Calu3 (cell line): ENCODE measurements around the gene BCL7A. TPM values are rescaled to one million over a fixed set of nuclear protein-coding genes. Genes with fewer than 3 reads are reported as not detected.
A peak's percentile ranks its signal among the peaks of the same experiment; 100 is the strongest.

Experiments used
- BruUV-seq: library from RNA; stranded (reverse); fragments of 400-500 nt; replicated peaks from 2 replicates; lab custom pipeline; 2021; lab: Mats Ljungman, UMichigan
- CTCF ChIA-PET: fragments of 300-600 bp; sonication (Branson Sonifier 250); formaldehyde crosslinking; loops from one replicate; lab custom pipeline; 2022; ENCODE audit warnings: antibody characterized with exemption; lab: Charles Lee
- DNase-seq: peaks from one replicate; pipeline ENCODE4 v3.0.0; 2022
- H3K27ac Mint-ChIP-seq: one replicate; pipeline ENCODE4 v1.8.0; 2022; ENCODE audit warnings: mixed read lengths; ENCODE audit not compliant: unreplicated experiment
- H3K27me3 Mint-ChIP-seq: one replicate; pipeline ENCODE4 v1.8.0; 2022; ENCODE audit warnings: mixed read lengths; ENCODE audit not compliant: unreplicated experiment
- H3K36me3 Mint-ChIP-seq: one replicate; pipeline ENCODE4 v1.8.0; 2022; ENCODE audit warnings: mild to moderate bottlenecking, moderate library complexity, mixed read lengths; ENCODE audit not compliant: insufficient read depth, unreplicated experiment
- H3K4me1 Mint-ChIP-seq: one replicate; pipeline ENCODE4 v1.8.0; 2022; ENCODE audit warnings: mild to moderate bottlenecking, low read depth, mixed read lengths; ENCODE audit not compliant: unreplicated experiment
- H3K4me3 Mint-ChIP-seq: one replicate; pipeline ENCODE4 v1.8.0; 2022; ENCODE audit warnings: mild to moderate bottlenecking, low read depth, moderate library complexity, mixed read lengths; ENCODE audit not compliant: unreplicated experiment
- H3K9me3 Mint-ChIP-seq: one replicate; pipeline ENCODE4 v1.8.0; 2022; ENCODE audit warnings: low read depth, mixed read lengths; ENCODE audit not compliant: unreplicated experiment
- intact Hi-C: fragments of 100-400 bp; cut with micrococcal nuclease; formaldehyde crosslinking; loops from one replicate; pipeline ENCODE4 v1.10.0; 2022; ENCODE audit not compliant: unreplicated experiment
- total RNA-seq: library from RNA; stranded (reverse); gene quantifications from 2 replicates; pipeline ENCODE4 v1.2.3, GENCODE V29; 2022
- TF ChIP-seq, protein P1 (sequence below): fragments of 200-600 bp; IDR thresholded peaks from one replicate; pipeline ENCODE4 v1.8.0; 2022; ENCODE audit warnings: antibody characterized with exemption; ENCODE audit not compliant: unreplicated experiment

BCL7A gene
- total RNA-seq, 1 experiment from 2014 or later, result 21.0 TPM

DNA sequence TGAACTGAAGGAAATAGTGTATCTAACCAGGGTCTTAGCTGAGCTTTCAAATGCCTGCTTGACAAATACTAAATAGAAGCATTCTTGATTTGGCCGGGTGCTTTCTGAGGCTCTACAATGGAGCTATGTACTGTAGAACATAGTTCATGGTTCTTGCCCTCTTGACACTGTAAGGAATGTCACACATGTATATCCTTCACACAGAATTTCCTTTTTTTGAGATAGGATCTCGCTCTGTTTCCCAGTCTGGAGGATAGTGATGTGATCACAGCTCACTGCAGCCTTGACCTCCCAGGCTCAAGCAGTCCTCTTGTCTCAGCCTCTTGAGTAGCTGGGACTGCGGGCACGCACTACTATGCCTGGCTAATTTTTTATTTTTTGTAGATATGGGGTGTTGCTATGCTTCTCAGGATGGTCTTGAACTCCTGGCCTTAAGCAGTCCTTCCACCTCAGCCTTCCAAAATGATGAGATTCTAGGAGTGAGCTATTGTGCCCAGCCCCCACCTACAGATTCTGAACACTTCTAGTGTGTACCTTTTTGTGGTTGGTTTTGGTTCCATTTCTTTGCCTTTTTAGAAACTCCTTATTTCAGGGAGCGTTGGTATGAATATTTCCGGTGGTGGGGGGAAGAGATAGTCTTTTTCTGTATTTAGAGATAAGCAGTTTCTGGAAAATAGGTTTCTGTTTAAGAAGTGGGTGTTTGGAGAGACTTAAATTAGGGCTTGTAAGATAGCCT, 61.1 kb downstream of the BCL7A start:
- BruUV-seq, result no TSS peak
- CTCF ChIA-PET, result interaction anchor here (0.6 to 2.7 kb wide), 4 partner anchors 14 to 503 kb away, joined by 3 to 8 read pairs (median 4); no protein-coding TSS in a partner anchor
- DNase-seq, result no peak
- TF ChIP-seq, protein P1, sequence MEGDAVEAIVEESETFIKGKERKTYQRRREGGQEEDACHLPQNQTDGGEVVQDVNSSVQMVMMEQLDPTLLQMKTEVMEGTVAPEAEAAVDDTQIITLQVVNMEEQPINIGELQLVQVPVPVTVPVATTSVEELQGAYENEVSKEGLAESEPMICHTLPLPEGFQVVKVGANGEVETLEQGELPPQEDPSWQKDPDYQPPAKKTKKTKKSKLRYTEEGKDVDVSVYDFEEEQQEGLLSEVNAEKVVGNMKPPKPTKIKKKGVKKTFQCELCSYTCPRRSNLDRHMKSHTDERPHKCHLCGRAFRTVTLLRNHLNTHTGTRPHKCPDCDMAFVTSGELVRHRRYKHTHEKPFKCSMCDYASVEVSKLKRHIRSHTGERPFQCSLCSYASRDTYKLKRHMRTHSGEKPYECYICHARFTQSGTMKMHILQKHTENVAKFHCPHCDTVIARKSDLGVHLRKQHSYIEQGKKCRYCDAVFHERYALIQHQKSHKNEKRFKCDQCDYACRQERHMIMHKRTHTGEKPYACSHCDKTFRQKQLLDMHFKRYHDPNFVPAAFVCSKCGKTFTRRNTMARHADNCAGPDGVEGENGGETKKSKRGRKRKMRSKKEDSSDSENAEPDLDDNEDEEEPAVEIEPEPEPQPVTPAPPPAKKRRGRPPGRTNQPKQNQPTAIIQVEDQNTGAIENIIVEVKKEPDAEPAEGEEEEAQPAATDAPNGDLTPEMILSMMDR, result no peak
- H3K27ac Mint-ChIP-seq, result no peak overlapping the region
- H3K27me3 Mint-ChIP-seq, result no peaks in the 10 kb centered on the region
- no peaks in the 10 kb centered on the region for H3K9me3 Mint-ChIP-seq
- peaks cover 50% of the 10 kb centered on the region for H3K36me3 Mint-ChIP-seq
- intact Hi-C loops, result no loop called here
- H3K4me1 Mint-ChIP-seq, result peaks cover 31% of the 10 kb centered on the region
- H3K4me3 Mint-ChIP-seq, result peak overlapping the region; percentile 68

GRCh38 chr12:122084857-122085405, 63.2 kb downstream of the BCL7A start:
- Mint-ChIP-seq H3K27me3 (no peaks in the 10 kb centered on the region), H3K27ac (no peak overlapping the region), H3K9me3 (no peaks in the 10 kb centered on the region), H3K36me3 (peaks cover 28% of the 10 kb centered on the region), H3K4me1 (peaks cover 24% of the 10 kb centered on the region), H3K4me3 (no peak overlapping the region)
- TF ChIP-seq, protein P1, result no peak
- BruUV-seq, result no TSS peak
- CTCF ChIA-PET, result no interaction called here
- intact Hi-C loops, result no loop called here
- no peak for DNase-seq

DNA sequence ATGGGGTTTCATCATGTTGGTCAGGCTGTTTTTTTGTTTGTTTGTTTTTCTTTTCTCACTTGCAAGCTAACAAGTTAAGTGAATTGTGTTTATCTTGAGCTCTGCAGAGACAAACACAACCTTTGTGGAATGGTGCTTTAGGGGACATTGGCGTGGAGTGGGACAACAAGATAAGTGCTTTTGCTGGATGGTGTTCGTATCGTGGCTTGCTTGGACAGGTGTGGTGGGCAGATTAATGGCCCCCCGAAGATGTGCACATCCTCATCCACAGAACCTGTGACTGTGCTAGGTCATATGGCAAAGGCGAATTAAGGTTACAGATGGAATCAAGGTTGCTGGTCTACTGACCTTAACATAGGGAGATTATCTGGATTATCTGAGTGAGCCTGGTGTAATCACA, 63.9 kb downstream of the BCL7A start:
- peaks cover 22% of the 10 kb centered on the region for H3K36me3 Mint-ChIP-seq
- no peaks in the 10 kb centered on the region for H3K27me3 Mint-ChIP-seq
- peaks cover 21% of the 10 kb centered on the region for H3K4me1 Mint-ChIP-seq
- no peaks in the 10 kb centered on the region for H3K9me3 Mint-ChIP-seq
- TF ChIP-seq, protein P1, result no peak
- CTCF ChIA-PET, result no interaction called here
- DNase-seq, result no peak
- no peak overlapping the region for H3K4me3 Mint-ChIP-seq
- BruUV-seq, result no TSS peak
- intact Hi-C loops, result no loop called here
- no peak overlapping the region for H3K27ac Mint-ChIP-seq

GRCh38 chr12:122086116-122086515, 64.4 kb downstream of the BCL7A start:
- DNase-seq, result no peak

More at GRCh38 chr12:122086116-122086515, 64.4 kb downstream of the BCL7A start:
- H3K27ac Mint-ChIP-seq, result no peak overlapping the region
- H3K36me3 Mint-ChIP-seq, result peaks cover 17% of the 10 kb centered on the region
- CTCF ChIA-PET, result interaction anchor here (1.9 kb wide), 1 partner anchor 12 kb away, joined by 5 read pairs; no protein-coding TSS in a partner anchor
- H3K4me3 Mint-ChIP-seq, result no peak overlapping the region
- TF ChIP-seq, protein P1, result no peak
- BruUV-seq, result no TSS peak
- H3K9me3 Mint-ChIP-seq, result no peaks in the 10 kb centered on the region
- peaks cover 17% of the 10 kb centered on the region for H3K4me1 Mint-ChIP-seq
- no peaks in the 10 kb centered on the region for H3K27me3 Mint-ChIP-seq
- intact Hi-C loops, result no loop called here
